ENCODE measurements around the gene XKR8.

The XKR8 gene
- 9.6 to 22.4 reads per million in 2 experiments for total RNA-seq

DNA sequence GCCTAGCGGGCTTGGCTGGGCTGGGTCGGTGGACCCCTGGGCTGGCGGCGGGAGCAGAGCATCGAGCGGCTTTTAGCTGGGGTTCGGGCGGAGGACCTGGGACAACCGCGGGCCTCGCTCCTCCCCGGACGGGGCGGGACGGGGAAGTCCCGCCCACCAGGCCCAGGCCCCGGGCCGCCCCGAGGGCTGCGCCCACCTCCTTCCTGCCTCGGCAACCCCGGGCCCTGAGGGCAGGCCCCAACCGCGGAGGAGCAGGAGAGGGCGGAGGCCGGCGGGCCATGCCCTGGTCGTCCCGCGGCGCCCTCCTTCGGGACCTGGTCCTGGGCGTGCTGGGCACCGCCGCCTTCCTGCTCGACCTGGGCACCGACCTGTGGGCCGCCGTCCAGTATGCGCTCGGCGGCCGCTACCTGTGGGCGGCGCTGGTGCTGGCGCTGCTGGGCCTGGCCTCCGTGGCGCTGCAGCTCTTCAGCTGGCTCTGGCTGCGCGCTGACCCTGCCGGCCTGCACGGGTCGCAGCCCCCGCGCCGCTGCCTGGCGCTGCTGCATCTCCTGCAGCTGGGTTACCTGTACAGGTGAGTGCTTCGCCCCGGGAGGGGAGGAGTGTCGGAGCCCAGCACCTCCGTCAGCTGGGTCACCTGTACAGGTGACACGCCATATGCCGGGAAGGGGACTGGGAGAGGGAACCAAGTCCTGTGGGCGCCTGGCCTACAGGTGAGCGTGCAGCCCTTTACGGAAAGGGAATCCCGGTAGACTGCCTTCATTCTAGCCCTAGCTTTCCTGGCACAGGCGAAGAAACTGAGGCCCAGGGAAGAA is at the start of gene XKR8:
Gene XKR8 (plus strand): TSS at position 182 of the 812 bp plus-strand sequence. CDS start 97 bp downstream, at position 279.
- peak; percentile 75 for DNase-seq (ENCODE audit: low read depth)

- no peak for DNase-seq (ENCODE audit: low read depth)
Observed at GRCh38 chr1:27912429-27912828, 47.3 kb upstream of the XKR8 start.

DNA sequence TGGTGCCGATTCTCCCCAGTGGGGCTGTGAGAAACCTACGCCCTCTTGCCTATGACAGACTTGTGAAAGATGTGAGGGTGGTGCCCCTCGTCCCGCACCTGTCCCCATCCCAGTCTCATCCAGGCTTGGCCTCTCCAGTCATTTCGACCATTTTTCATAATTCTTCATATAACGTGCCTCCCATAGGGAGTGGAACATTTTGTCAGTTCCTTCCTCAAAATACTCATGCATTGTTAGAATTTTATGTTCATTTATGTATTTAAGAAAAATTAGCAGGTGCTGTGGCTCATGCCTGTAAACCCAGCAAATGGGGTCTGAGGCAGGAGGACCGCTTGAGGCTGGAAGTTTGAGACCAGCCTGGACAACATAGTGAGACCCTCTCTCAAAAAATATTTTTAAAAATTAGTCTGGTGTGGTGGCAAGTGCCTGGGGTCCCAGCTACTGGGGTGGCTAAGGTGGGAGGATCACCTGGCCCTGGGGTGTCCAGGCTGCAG is 44.6 kb upstream of the XKR8 start:
- DNase-seq (ENCODE audit: low read depth): no peak

DNA sequence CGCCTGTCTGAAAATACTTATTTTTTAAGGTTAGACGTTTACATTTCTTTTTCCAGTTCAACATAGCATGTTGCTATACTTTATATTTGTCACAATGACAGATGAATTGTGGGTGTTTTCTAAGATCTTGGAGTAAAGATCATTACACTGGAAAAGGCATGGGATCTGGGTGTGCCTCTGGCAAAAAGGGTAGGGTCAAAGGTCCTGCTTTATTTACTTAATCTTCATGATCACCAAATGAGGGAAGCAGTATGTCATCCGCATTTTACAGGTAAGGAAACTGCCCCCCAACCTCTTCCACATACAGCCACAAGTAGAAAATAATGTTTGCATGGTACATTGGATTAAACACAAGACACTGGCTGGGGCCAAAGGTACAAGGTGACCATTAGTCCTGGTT is 37.5 kb upstream of the XKR8 start:
- DNase-seq (ENCODE audit: low read depth): no peak

GRCh38 chr1:27928216-27928954 is 31.4 kb upstream of the XKR8 start:
- DNase-seq (ENCODE audit: low read depth): no peak

GRCh38 chr1:27931184-27931583 is 28.6 kb upstream of the XKR8 start:
- no peak for DNase-seq (ENCODE audit: low read depth)

DNA sequence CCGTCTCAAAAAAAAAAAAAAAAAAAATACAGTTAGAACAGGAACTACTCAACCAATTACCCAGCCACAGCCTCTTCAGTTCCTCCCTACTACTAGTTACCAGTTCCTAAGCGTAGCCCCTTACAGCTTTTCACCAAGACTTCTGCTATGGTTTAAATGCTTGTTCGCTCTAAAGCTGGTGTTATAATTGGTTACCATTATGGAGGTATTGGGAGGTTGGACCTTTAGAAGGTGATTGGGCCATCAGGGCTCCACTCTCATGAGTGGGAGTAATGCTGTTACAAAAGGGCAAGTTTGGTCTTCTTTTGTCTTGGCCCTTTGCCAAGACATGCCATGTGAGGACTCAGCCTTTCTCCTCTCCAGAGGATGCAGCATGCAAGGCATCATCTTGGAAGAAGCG is 28.0 kb upstream of the XKR8 start:
- DNase-seq (ENCODE audit: low read depth): no peak

DNA sequence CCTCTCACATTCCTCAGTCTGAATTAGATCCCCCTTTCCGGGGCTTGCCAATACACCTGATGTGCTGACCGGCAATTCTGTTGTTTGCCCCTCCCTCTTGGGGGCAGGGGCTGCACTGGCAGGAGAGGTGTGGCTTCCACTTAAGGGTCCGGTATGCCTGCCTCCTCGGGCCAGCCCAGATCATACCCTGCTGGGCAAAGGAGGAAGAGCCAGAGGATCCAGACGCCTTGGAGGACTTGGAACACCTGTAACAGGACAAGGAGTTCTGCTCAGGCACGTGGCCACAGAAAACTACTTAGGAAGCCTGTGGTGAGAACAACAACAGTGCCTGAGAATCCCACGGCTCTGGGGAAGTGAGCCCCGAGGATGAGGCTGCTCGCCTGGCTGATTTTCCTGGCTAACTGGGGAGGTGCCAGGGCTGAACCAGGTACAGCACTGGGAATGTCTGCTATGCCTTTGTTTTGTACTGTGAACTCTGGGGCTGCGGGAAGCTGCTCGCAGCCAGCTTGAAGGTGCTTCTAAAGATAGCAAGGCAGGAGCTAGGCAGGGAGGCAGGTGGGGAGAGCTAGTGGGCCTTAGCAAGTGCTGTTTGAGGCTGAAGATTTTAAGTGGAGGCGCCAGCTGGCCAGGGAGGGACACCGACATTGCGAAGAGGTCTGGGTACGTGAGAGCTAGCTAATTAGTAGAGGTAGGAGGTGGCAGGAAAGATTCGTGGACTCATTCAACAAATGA is 24.8 kb upstream of the XKR8 start, which contains the start of gene SMPDL3B:
Gene SMPDL3B (plus strand): TSS at position 183 of the 732 bp plus-strand sequence. CDS start 184 bp downstream, at position 367.
- no peak for DNase-seq (ENCODE audit: low read depth)

DNA sequence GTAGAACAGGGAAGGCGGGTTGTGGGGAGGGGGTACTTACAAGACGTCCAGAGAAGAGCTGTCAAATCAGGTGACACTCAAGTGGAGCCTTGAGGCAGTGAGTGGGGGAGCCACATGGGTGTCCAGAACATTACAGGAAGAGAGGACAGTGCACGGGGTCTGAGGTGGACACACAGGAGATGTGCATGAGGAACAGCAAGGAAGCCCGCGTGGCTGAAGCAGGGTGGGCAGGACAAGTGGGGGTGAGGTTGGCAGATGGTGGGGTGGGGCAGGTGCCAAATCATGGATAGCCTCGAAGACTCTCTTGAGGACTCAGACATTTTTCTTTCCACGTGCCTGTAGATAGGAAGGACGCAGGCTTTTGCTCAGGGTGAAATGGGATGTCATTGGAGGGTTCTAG is 24.1 kb upstream of the XKR8 start:
- DNase-seq (ENCODE audit: low read depth): no peak

- no peak for DNase-seq (ENCODE audit: low read depth)
Observed at GRCh38 chr1:27936370-27936769, 23.4 kb upstream of the XKR8 start.

DNA sequence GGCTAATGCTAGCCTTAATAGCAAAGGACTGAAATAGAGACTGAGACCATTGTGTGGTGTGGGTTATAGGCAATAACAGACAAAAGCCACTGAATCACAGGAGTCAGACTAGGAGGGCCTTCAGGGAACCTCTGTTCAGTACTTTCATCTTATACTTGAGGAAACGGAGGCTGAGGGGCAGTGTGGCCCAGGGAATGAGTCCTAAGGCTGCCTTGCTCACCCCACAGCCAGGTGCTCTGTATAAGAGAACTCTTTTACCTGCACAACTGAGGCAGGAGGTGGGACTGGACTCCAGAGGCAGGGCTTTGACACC is 22.3 kb upstream of the XKR8 start:
- no peak for DNase-seq (ENCODE audit: low read depth)

- no peak for DNase-seq (ENCODE audit: low read depth)
Observed at GRCh38 chr1:27938488-27938887, 21.3 kb upstream of the XKR8 start.

- DNase-seq (ENCODE audit: low read depth): peak; percentile 61
Observed at GRCh38 chr1:27940297-27940696, 19.5 kb upstream of the XKR8 start.

DNA sequence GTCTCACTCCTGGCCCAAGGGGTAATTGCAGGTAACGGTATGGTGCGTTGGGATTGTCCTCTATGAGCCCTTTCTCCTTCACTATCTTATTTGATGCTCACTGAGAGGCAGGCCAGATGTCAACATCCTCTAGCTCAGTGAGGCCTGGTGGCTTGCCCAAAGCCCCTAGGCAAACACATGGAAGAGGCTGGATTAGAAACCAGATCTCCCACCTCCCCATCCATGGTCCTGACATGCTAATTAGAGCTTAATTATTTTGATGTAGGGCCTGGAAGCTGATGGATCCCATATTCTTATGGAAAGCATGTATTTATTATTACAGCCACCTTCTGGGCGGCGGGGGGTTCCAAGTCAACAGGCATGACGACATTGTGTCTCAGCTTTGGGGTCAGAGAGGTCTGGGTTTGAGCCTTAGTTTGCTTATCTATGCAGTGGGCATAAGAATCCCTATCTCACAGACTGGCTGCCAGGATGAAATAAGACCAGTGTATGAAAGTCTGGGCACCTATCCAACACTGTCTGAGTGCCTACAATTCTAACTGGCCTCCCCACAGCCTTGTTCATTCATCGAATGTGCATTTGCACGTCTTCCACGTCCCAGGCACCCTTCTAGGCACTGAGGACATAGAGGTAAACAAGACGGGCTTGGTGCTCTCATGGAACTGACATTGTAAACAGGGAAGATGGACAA is 18.8 kb upstream of the XKR8 start:
- no peak for DNase-seq (ENCODE audit: low read depth)

GRCh38 chr1:27941671-27942540 is 17.9 kb upstream of the XKR8 start:
- no peak for DNase-seq (ENCODE audit: low read depth)

DNA sequence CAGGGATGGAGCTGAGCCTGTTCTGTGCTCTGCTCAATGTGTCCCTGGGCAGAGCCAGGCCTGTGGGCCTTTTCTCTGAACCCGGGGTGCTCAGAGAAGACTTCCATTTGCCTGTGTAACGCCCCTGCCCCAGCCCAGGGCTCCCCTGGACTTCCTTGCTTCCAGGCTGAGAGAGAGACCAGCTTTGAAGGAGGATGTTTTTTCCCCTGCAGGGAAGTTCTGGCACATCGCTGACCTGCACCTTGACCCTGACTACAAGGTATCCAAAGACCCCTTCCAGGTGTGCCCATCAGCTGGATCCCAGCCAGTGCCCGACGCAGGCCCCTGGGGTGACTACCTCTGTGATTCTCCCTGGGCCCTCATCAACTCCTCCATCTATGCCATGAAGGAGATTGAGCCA is 14.8 kb upstream of the XKR8 start:
- DNase-seq (ENCODE audit: low read depth): no peak

DNA sequence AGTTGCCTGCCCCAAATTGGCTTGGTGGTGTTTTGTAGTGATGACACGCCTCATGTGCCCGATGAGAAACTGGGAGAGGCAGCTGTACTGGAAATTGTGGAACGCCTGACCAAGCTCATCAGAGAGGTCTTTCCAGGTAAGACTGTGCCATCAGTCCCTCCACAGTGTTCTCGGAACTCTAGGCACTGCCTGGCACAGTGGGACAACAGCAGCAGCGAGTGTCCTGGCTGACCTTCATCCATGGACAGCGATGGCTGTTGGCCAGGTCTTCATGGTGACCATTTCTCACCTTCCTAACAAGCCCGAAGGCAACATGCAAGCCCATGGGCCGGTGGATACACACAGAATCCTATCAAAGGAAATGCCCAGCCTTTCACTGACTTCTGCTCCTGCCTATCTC is 10.7 kb upstream of the XKR8 start:
- DNase-seq (ENCODE audit: low read depth): no peak

DNA sequence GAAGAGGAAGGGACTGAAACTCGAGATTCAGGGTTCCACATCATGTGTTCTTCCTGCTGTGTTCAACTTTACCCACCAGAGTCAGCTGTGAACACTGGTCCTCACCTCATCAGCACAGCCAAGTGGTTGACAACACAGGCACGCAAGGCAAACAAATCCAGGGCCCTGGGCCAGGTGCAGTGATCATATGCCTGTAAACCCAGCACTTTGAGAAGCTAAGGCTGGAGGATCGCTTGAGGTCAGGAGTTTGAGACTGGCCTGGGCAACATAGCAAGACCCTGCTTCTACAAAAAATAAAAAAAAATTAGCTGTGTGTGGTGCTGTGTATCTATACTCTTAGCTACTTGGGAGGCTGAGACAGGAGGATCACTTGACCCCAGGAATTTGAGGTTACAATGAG is 8.4 kb upstream of the XKR8 start:
- no peak for DNase-seq (ENCODE audit: low read depth)

GRCh38 chr1:27952147-27952546 is 7.6 kb upstream of the XKR8 start:
- no peak for DNase-seq (ENCODE audit: low read depth)

GRCh38 chr1:27954186-27954585 is 5.6 kb upstream of the XKR8 start:
- no peak for DNase-seq (ENCODE audit: low read depth)

- no peak for DNase-seq (ENCODE audit: low read depth)
Observed at GRCh38 chr1:27955076-27955475, 4.7 kb upstream of the XKR8 start.
